Activated CD4-positive, alpha-beta T cell treated with anti-CD3 and anti-CD28 coated beads, Interleukin-2, amount 50 U/mL, for 24 hours (primary cell): ENCODE measurements around the gene ZNF180.
"Not testable (repeated sequence)": the region's sequence is repeated elsewhere in the genome, so short reads cannot be mapped to it uniquely, and the experiment has no call there.

Experiments
- DNase-seq, 2 donors: peaks; one replicate each; pipeline ENCODE4 v3.0.0-alpha.2; 2020; ENCODE audit warnings: low read depth in 1 of 2, low spot score in 1 of 2

The ZNF180 gene

GRCh38 chr19:44499962-44500949 is at the start of gene ZNF180:
TSS of gene ZNF180 (minus strand) at chr19:44500522. CDS start at chr19:44497334, 3,188 bp downstream.
- peak; percentile 92 to 93 for DNase-seq

- DNase-seq, result no peak
Observed at GRCh38 chr19:44549507-44549906, 49.2 kb upstream of the ZNF180 start.

GRCh38 chr19:44548736-44549135 is 48.4 kb upstream of the ZNF180 start:
- DNase-seq, result no peak

GRCh38 chr19:44544031-44544430 is 43.7 kb upstream of the ZNF180 start:
- no peak for DNase-seq

- no peak for DNase-seq
Observed at GRCh38 chr19:44542671-44543070, 42.3 kb upstream of the ZNF180 start.

GRCh38 chr19:44540736-44541135 is 40.4 kb upstream of the ZNF180 start:
- no peak for DNase-seq

- DNase-seq, result no peak
Observed at GRCh38 chr19:44539991-44540390, 39.7 kb upstream of the ZNF180 start.

GRCh38 chr19:44539236-44539826 is 39.0 kb upstream of the ZNF180 start:
- DNase-seq, result no peak

- not testable (repeated sequence) for DNase-seq
Observed at GRCh38 chr19:44535361-44535760, 35.0 kb upstream of the ZNF180 start.

GRCh38 chr19:44532819-44533218 is 32.5 kb upstream of the ZNF180 start:
- no peak for DNase-seq

GRCh38 chr19:44530777-44531176 is 30.5 kb upstream of the ZNF180 start:
- DNase-seq, result no peak

- no peak for DNase-seq
Observed at GRCh38 chr19:44529536-44529935, 29.2 kb upstream of the ZNF180 start, which contains the start of gene CEACAM20. TSS of gene CEACAM20 (minus strand) at chr19:44529675. CDS start at chr19:44529509, 166 bp downstream.

- DNase-seq, result no peak
Observed at GRCh38 chr19:44527554-44527953, 27.2 kb upstream of the ZNF180 start.

- DNase-seq, result no peak
Observed at GRCh38 chr19:44525721-44526430, 25.6 kb upstream of the ZNF180 start.

GRCh38 chr19:44521370-44521769 is 21.0 kb upstream of the ZNF180 start:
- no peak for DNase-seq

GRCh38 chr19:44517146-44517545 is 16.8 kb upstream of the ZNF180 start:
- no peak for DNase-seq

- DNase-seq, result no peak
Observed at GRCh38 chr19:44515907-44516306, 15.6 kb upstream of the ZNF180 start.

GRCh38 chr19:44515031-44515430 is 14.7 kb upstream of the ZNF180 start:
- DNase-seq, result no peak

GRCh38 chr19:44512326-44513298 is 12.3 kb upstream of the ZNF180 start:
- DNase-seq, result no peak

- DNase-seq, result no peak
Observed at GRCh38 chr19:44509478-44509877, 9.2 kb upstream of the ZNF180 start.
